Activated CD4-positive, alpha-beta memory T cell treated with anti-CD3 and anti-CD28 coated beads for 36 hours (primary cell): ENCODE measurements around the gene ELAVL2. TPM values are rescaled to one million over a fixed set of nuclear protein-coding genes. Genes with fewer than 3 reads are reported as not detected.
"Not testable (repeated sequence)": the region's sequence is repeated elsewhere in the genome, so short reads cannot be mapped to it uniquely, and the experiment has no call there.

Source experiments
- CTCF ChIA-PET: fragments of 350-600 bp; sonication (Branson Sonifier 250); formaldehyde crosslinking; loops from one replicate; lab custom pipeline; 2021; ENCODE audit warnings: antibody characterized with exemption, inconsistent platforms; lab: Charles Lee
- POLR2A ChIA-PET: fragments of 350-600 bp; sonication (Branson Sonifier 250); formaldehyde crosslinking; loops from one replicate; lab custom pipeline; 2021; ENCODE audit warnings: antibody characterized with exemption; lab: Charles Lee
- DNase-seq: peaks from one replicate; pipeline ENCODE4 v3.0.0-alpha.2; 2020
- H3K27ac Mint-ChIP-seq: one replicate; pipeline ENCODE4 v1.8.0; 2021; ENCODE audit warnings: mixed read lengths
- H3K27me3 Mint-ChIP-seq: one replicate; pipeline ENCODE4 v1.8.0; 2021; ENCODE audit warnings: mixed read lengths
- H3K36me3 Mint-ChIP-seq: one replicate; pipeline ENCODE4 v1.8.0; 2021; ENCODE audit warnings: mixed read lengths
- H3K4me1 Mint-ChIP-seq: one replicate; pipeline ENCODE4 v1.8.0; 2021; ENCODE audit warnings: low read depth, mixed read lengths
- H3K4me3 Mint-ChIP-seq: one replicate; pipeline ENCODE4 v1.8.0; 2021; ENCODE audit warnings: mild to moderate bottlenecking, mixed read lengths
- H3K9me3 Mint-ChIP-seq: one replicate; pipeline ENCODE4 v1.8.0; 2021; ENCODE audit warnings: mixed read lengths
- intact Hi-C: fragments of 100-400 bp; cut with micrococcal nuclease; formaldehyde crosslinking; loops from one replicate; pipeline ENCODE4 v1.15.1; 2023
- total RNA-seq, 2 experiments: library from RNA; stranded (reverse); gene quantifications; one replicate each; pipeline ENCODE4 v1.2.3, GENCODE V29; 2021

The ELAVL2 gene
- total RNA-seq, 2 experiments from 2014 or later, result not detected

DNA sequence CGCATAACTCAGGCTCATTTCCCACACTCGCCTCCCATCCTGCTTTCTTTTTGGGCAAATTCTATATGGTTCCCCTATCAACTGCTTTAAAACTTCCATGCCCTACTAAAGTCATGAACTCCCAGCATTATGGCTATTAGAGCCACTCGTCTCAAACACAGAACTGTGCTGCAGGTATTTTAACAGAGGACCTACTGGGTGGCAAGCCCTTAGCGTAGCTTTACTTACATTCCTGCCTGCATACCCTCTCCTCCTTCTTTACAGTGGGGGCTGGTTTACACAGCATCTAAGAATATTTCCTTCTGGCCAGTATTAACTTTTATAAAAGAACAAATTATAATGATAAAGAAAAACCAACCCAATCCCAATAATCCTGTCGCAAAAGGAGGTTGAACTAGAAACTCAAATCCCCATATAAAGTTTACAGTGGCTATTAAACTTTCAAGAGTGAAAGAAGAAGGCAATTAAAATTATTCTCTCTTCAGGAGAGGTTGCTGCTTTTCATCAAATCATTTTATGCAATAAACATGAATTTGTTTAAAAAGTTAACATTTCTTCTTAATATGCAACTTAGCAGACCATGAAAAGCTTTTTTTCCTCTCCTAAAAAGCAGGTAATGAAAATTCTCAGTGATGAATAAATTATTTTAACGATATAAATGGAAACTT is 100.6 kb downstream of the ELAVL2 start:
- Mint-ChIP-seq H3K27ac (no peak overlapping the region), H3K27me3 (no peaks in the 10 kb centered on the region), H3K9me3 (peaks cover 4% of the 10 kb centered on the region), H3K4me3 (no peak overlapping the region), H3K36me3 (no peaks in the 10 kb centered on the region), H3K4me1 (no peaks in the 10 kb centered on the region)
- intact Hi-C loops, result no loop called here
- DNase-seq, result no peak
- ChIA-PET POLR2A (no interaction called here), CTCF (no interaction called here)

GRCh38 chr9:23723672-23724071 is 102.4 kb downstream of the ELAVL2 start:
- CTCF ChIA-PET, result no interaction called here
- POLR2A ChIA-PET, result no interaction called here
- H3K27ac Mint-ChIP-seq, result no peak overlapping the region

GRCh38 chr9:23723048-23723447 is 103.0 kb downstream of the ELAVL2 start:
- CTCF ChIA-PET, intact Hi-C loops, H3K4me1 Mint-ChIP-seq, H3K27me3 Mint-ChIP-seq, DNase-seq, H3K9me3 Mint-ChIP-seq, POLR2A ChIA-PET, H3K27ac Mint-ChIP-seq, H3K36me3 Mint-ChIP-seq, H3K4me3 Mint-ChIP-seq: not testable (repeated sequence)

More at GRCh38 chr9:23723672-23724071, 102.4 kb downstream of the ELAVL2 start:
- Mint-ChIP-seq H3K27me3 (no peaks in the 10 kb centered on the region), H3K4me1 (no peaks in the 10 kb centered on the region), H3K36me3 (no peaks in the 10 kb centered on the region), H3K4me3 (no peak overlapping the region), H3K9me3 (peaks cover 4% of the 10 kb centered on the region)
- no peak for DNase-seq
- intact Hi-C loops, result no loop called here

GRCh38 chr9:23721466-23721865 is 104.6 kb downstream of the ELAVL2 start:
- Mint-ChIP-seq H3K9me3 (peaks cover 4% of the 10 kb centered on the region), H3K36me3 (no peaks in the 10 kb centered on the region), H3K4me1 (no peaks in the 10 kb centered on the region), H3K27me3 (no peaks in the 10 kb centered on the region), H3K4me3 (no peak overlapping the region), H3K27ac (no peak overlapping the region)
- POLR2A ChIA-PET, result no interaction called here
- no peak for DNase-seq
- CTCF ChIA-PET, result no interaction called here
- intact Hi-C loops, result no loop called here

- intact Hi-C loops, result no loop called here
- Mint-ChIP-seq H3K27ac (no peak overlapping the region), H3K4me1 (no peaks in the 10 kb centered on the region), H3K9me3 (no peaks in the 10 kb centered on the region), H3K4me3 (no peak overlapping the region), H3K27me3 (no peaks in the 10 kb centered on the region), H3K36me3 (no peaks in the 10 kb centered on the region)
- no peak for DNase-seq
- CTCF ChIA-PET, result no interaction called here
- POLR2A ChIA-PET, result no interaction called here
These were observed 108.5 kb downstream of the ELAVL2 start for GRCh38 chr9:23717505-23717904.

GRCh38 chr9:23707249-23707648 is 118.8 kb downstream of the ELAVL2 start:
- intact Hi-C loops, result no loop called here
- no peaks in the 10 kb centered on the region for H3K27me3 Mint-ChIP-seq
- CTCF ChIA-PET, result no interaction called here

DNA sequence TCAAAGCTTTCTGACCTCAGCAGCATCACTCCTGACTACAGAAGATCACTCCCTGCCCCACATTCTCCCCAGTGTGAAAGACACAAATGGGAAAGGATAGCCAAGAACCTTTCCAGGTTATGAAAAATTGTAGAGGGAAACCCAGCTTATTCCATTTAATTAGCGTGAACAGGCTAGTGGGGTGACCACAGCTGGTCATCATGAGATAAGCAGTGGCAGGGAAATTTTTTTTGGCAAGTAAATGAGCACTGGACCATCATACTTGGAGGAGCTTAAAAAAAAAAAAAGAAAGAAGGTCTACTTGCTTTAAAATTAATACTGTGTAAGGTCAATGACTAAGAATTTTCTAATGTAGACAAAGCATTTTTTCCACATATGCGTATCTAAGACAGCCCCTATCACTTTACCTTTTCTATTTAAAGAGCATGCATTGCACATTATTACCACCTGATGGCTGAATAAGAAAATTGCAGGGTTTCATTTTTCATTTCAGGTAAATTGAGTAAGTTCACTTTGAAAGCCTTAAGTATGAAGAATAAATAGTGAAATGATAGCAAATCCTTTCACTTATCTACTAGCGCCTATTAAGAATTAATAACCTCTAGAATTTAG is 123.6 kb downstream of the ELAVL2 start:
- no peak for DNase-seq
- no peaks in the 10 kb centered on the region for H3K27me3 Mint-ChIP-seq
- H3K27ac Mint-ChIP-seq, result no peak overlapping the region
- CTCF ChIA-PET, result no interaction called here
- H3K9me3 Mint-ChIP-seq, result no peaks in the 10 kb centered on the region
- intact Hi-C loops, result no loop called here
- no peak overlapping the region for H3K4me3 Mint-ChIP-seq
- no peaks in the 10 kb centered on the region for H3K4me1 Mint-ChIP-seq
- POLR2A ChIA-PET, result no interaction called here
- H3K36me3 Mint-ChIP-seq, result no peaks in the 10 kb centered on the region

More at GRCh38 chr9:23707249-23707648, 118.8 kb downstream of the ELAVL2 start:
- Mint-ChIP-seq H3K9me3 (no peaks in the 10 kb centered on the region), H3K4me3 (no peak overlapping the region), H3K36me3 (no peaks in the 10 kb centered on the region), H3K4me1 (no peaks in the 10 kb centered on the region), H3K27ac (no peak overlapping the region)
- POLR2A ChIA-PET, result no interaction called here
- DNase-seq, result no peak

GRCh38 chr9:23701291-23701690 is 124.7 kb downstream of the ELAVL2 start:
- H3K4me1 Mint-ChIP-seq, result no peaks in the 10 kb centered on the region
- H3K36me3 Mint-ChIP-seq, result no peaks in the 10 kb centered on the region
- intact Hi-C loops, result no loop called here

GRCh38 chr9:23700359-23700758 is 125.7 kb downstream of the ELAVL2 start:
- no peak for DNase-seq
- CTCF ChIA-PET, result no interaction called here
- H3K4me1 Mint-ChIP-seq, result no peaks in the 10 kb centered on the region
- intact Hi-C loops, result no loop called here
- H3K27me3 Mint-ChIP-seq, result no peaks in the 10 kb centered on the region
- H3K4me3 Mint-ChIP-seq, result no peak overlapping the region
- peaks cover under 1% of the 10 kb centered on the region for H3K9me3 Mint-ChIP-seq
- H3K36me3 Mint-ChIP-seq, result no peaks in the 10 kb centered on the region
- no peak overlapping the region for H3K27ac Mint-ChIP-seq
- POLR2A ChIA-PET, result no interaction called here

More at GRCh38 chr9:23701291-23701690, 124.7 kb downstream of the ELAVL2 start:
- H3K4me3 Mint-ChIP-seq, result no peak overlapping the region
- no peak overlapping the region for H3K27ac Mint-ChIP-seq
- DNase-seq, result no peak
- H3K27me3 Mint-ChIP-seq, result no peaks in the 10 kb centered on the region
- ChIA-PET CTCF (no interaction called here), POLR2A (no interaction called here)
- H3K9me3 Mint-ChIP-seq, result no peaks in the 10 kb centered on the region

- Mint-ChIP-seq H3K9me3 (peaks cover 15% of the 10 kb centered on the region), H3K36me3 (no peaks in the 10 kb centered on the region), H3K4me3 (no peak overlapping the region), H3K27ac (no peak overlapping the region), H3K27me3 (no peaks in the 10 kb centered on the region), H3K4me1 (no peaks in the 10 kb centered on the region)
- POLR2A ChIA-PET, result no interaction called here
- CTCF ChIA-PET, result no interaction called here
- DNase-seq, result no peak
- intact Hi-C loops, result no loop called here
These were observed 127.9 kb downstream of the ELAVL2 start for GRCh38 chr9:23698161-23698560.

GRCh38 chr9:23695572-23695971 is 130.5 kb downstream of the ELAVL2 start:
- no peak overlapping the region for H3K4me3 Mint-ChIP-seq
- intact Hi-C loops, result no loop called here
- no peaks in the 10 kb centered on the region for H3K4me1 Mint-ChIP-seq
- CTCF ChIA-PET, result no interaction called here
- no peak overlapping the region for H3K27ac Mint-ChIP-seq
- H3K36me3 Mint-ChIP-seq, result no peaks in the 10 kb centered on the region
- H3K27me3 Mint-ChIP-seq, result no peaks in the 10 kb centered on the region
- H3K9me3 Mint-ChIP-seq, result peaks cover 17% of the 10 kb centered on the region
- no peak for DNase-seq
- POLR2A ChIA-PET, result no interaction called here

GRCh38 chr9:23693374-23693773 is 132.7 kb downstream of the ELAVL2 start:
- Mint-ChIP-seq H3K36me3 (no peaks in the 10 kb centered on the region), H3K4me3 (no peak overlapping the region), H3K4me1 (no peaks in the 10 kb centered on the region), H3K27me3 (no peaks in the 10 kb centered on the region), H3K9me3 (peaks cover 17% of the 10 kb centered on the region), H3K27ac (no peak overlapping the region)
- CTCF ChIA-PET, result no interaction called here
- intact Hi-C loops, result no loop called here
- no peak for DNase-seq
- POLR2A ChIA-PET, result no interaction called here

DNA sequence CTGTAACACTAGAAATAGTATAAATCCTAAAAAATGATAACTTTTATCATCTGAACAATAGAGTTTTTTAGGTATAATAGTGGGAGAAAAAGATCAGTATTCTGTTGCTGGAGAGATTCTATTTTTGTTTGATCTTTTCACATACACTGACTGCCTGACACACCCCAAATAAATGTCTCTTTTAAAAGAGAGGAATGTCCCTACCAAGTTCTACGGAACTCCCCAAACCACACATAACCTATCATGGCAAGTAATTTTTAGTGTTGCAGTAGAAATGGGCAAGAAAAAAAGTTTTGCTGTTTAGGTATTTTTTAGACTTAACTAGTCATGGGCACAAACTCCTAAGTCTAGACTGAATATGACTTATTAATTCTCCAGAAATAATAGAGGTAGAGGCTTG is 139.1 kb downstream of the ELAVL2 start:
- H3K9me3 Mint-ChIP-seq, result peaks cover 2% of the 10 kb centered on the region
- H3K27ac Mint-ChIP-seq, result no peak overlapping the region
- intact Hi-C loops, result no loop called here
- H3K36me3 Mint-ChIP-seq, result no peaks in the 10 kb centered on the region
- no peak overlapping the region for H3K4me3 Mint-ChIP-seq
- H3K4me1 Mint-ChIP-seq, result no peaks in the 10 kb centered on the region
- H3K27me3 Mint-ChIP-seq, result no peaks in the 10 kb centered on the region
- ChIA-PET CTCF (no interaction called here), POLR2A (no interaction called here)
- DNase-seq, result no peak
